ENCODE results near the gene TCEANC.
"Not testable (repeated sequence)": the region's sequence is repeated elsewhere in the genome, so short reads cannot be mapped to it uniquely, and the experiment has no call there.

- not testable (repeated sequence) for TF ChIP-seq MXI1 (IDR thresholded peaks at IDR 0.05; ENCODE audit: borderline replicate concordance, low read depth, low read length); SMC3 (IDR thresholded peaks at IDR 0.05; ENCODE audit: low read depth, low read length); POLR2A (IDR thresholded peaks at IDR 0.05; ENCODE audit: low read depth, low read length); CEBPB (IDR thresholded peaks at IDR 0.05; ENCODE audit: low read depth, low read length); USF2 (IDR thresholded peaks at IDR 0.05; ENCODE audit: low read depth, low read length); NFE2L2 (IDR thresholded peaks at IDR 0.05; ENCODE audit: low read depth, low read length); RAD21 (IDR thresholded peaks at IDR 0.05; ENCODE audit: low read length)
- TF ChIP-seq, protein P1, sequence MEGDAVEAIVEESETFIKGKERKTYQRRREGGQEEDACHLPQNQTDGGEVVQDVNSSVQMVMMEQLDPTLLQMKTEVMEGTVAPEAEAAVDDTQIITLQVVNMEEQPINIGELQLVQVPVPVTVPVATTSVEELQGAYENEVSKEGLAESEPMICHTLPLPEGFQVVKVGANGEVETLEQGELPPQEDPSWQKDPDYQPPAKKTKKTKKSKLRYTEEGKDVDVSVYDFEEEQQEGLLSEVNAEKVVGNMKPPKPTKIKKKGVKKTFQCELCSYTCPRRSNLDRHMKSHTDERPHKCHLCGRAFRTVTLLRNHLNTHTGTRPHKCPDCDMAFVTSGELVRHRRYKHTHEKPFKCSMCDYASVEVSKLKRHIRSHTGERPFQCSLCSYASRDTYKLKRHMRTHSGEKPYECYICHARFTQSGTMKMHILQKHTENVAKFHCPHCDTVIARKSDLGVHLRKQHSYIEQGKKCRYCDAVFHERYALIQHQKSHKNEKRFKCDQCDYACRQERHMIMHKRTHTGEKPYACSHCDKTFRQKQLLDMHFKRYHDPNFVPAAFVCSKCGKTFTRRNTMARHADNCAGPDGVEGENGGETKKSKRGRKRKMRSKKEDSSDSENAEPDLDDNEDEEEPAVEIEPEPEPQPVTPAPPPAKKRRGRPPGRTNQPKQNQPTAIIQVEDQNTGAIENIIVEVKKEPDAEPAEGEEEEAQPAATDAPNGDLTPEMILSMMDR (conservative IDR thresholded peaks at IDR 0.05; ENCODE audit: low read depth, low read length), result not testable (repeated sequence)
Measured at GRCh38 chrX:13648336-13648735, 4.6 kb upstream of the TCEANC start.
